H54 (cell line): ENCODE results near the gene MYO1G.

Experiments used
- DNase-seq: peaks from one replicate; pipeline ENCODE4 v3.0.0; 2011; ENCODE audit warnings: low spot score, mixed read lengths; ENCODE audit not compliant: insufficient read length
- FAIRE-seq: peaks from 3 replicates; lab custom pipeline; 2011; peaks lifted over from hg19 to GRCh38; lab: Jason Lieb, UNC
- POLR2A ChIP-seq: IDR thresholded peaks from 2 replicates; pipeline ENCODE4 v1.6.1; 2011; ENCODE audit warnings: low read depth, mild to moderate bottlenecking, low read length

The MYO1G gene

GRCh38 chr7:44971188-44971901 lies 7.5 kb downstream of the MYO1G start:
- DNase-seq (no peak), FAIRE-seq (no peak)
- no peak for TF ChIP-seq POLR2A

- DNase-seq: no peak
- no peak for FAIRE-seq
- no peak for TF ChIP-seq POLR2A
These were observed 8.2 kb downstream of the MYO1G start for GRCh38 chr7:44970523-44971051.

GRCh38 chr7:44969701-44970522 lies 8.9 kb downstream of the MYO1G start:
- FAIRE-seq: no peak
- no peak for DNase-seq
- no peak for TF ChIP-seq POLR2A

GRCh38 chr7:44969049-44969700 lies 9.6 kb downstream of the MYO1G start:
- FAIRE-seq: no peak
- TF ChIP-seq POLR2A: no peak

GRCh38 chr7:44967571-44968446 lies 11.0 kb downstream of the MYO1G start:
- DNase-seq: no peak
- no peak for FAIRE-seq
- no peak for TF ChIP-seq POLR2A

More at GRCh38 chr7:44969049-44969700, 9.6 kb downstream of the MYO1G start:
- no peak for DNase-seq

- FAIRE-seq: no peak
- no peak for TF ChIP-seq POLR2A
- no peak for DNase-seq
These were observed 11.9 kb downstream of the MYO1G start for GRCh38 chr7:44966731-44967538.

GRCh38 chr7:44965937-44966730 lies 12.7 kb downstream of the MYO1G start:
- no peak for FAIRE-seq
- no peak for TF ChIP-seq POLR2A
- no peak for DNase-seq

- no peak for TF ChIP-seq POLR2A
- no peak for DNase-seq
- FAIRE-seq: no peak
These were observed 13.3 kb downstream of the MYO1G start for GRCh38 chr7:44965441-44965903.

- FAIRE-seq (no peak), DNase-seq (no peak)
- no peak for TF ChIP-seq POLR2A
These were observed 13.9 kb downstream of the MYO1G start for GRCh38 chr7:44964831-44965440.

- FAIRE-seq (no peak), DNase-seq (no peak)
- no peak for TF ChIP-seq POLR2A
These were observed 14.4 kb downstream of the MYO1G start for GRCh38 chr7:44964384-44964830.

GRCh38 chr7:44963364-44964290 lies 15.2 kb downstream of the MYO1G start:
- no peak for FAIRE-seq
- no peak for TF ChIP-seq POLR2A
- no peak for DNase-seq
